GM06990 (cell line): Measurements from ENCODE around the gene IFI35.
"Not testable (repeated sequence)": the region's sequence is repeated elsewhere in the genome, so short reads cannot be mapped to it uniquely, and the experiment has no call there.

Experiments
- DNase-seq: peaks from one replicate; pipeline ENCODE4 v3.0.0-alpha.2; 2011; ENCODE audit not compliant: insufficient read length; ENCODE audit errors: extremely low read depth
- H3K27me3 ChIP-seq: replicated peaks from 2 replicates; pipeline ENCODE4 v1.6.0; 2011; ENCODE audit warnings: low read length; ENCODE audit not compliant: control insufficient read depth, insufficient read depth
- H3K36me3 ChIP-seq: 2 replicates; pipeline ENCODE4 v1.5.1; 2011; ENCODE audit warnings: low read length; ENCODE audit not compliant: control insufficient read depth, insufficient read depth
- H3K4me3 ChIP-seq: replicated peaks from 2 replicates; pipeline ENCODE4 v1.5.1; 2011; ENCODE audit warnings: low read depth, mild to moderate bottlenecking, control low read depth, low read length
- TF ChIP-seq, protein P1 (sequence below): IDR thresholded peaks from 2 replicates; pipeline ENCODE4 v1.5.1; 2011; ENCODE audit warnings: low read length, control low read depth, mild to moderate bottlenecking, inconsistent platforms; ENCODE audit not compliant: insufficient read depth, poor library complexity, severe bottlenecking

IFI35 gene

GRCh38 chr17:42975265-42975664 is 31.3 kb upstream of the IFI35 start:
- TF ChIP-seq, protein P1, sequence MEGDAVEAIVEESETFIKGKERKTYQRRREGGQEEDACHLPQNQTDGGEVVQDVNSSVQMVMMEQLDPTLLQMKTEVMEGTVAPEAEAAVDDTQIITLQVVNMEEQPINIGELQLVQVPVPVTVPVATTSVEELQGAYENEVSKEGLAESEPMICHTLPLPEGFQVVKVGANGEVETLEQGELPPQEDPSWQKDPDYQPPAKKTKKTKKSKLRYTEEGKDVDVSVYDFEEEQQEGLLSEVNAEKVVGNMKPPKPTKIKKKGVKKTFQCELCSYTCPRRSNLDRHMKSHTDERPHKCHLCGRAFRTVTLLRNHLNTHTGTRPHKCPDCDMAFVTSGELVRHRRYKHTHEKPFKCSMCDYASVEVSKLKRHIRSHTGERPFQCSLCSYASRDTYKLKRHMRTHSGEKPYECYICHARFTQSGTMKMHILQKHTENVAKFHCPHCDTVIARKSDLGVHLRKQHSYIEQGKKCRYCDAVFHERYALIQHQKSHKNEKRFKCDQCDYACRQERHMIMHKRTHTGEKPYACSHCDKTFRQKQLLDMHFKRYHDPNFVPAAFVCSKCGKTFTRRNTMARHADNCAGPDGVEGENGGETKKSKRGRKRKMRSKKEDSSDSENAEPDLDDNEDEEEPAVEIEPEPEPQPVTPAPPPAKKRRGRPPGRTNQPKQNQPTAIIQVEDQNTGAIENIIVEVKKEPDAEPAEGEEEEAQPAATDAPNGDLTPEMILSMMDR, result no peak
- no peaks in the 10 kb centered on the region for H3K36me3 ChIP-seq
- H3K4me3 ChIP-seq, result no peak overlapping the region
- no peaks in the 10 kb centered on the region for H3K27me3 ChIP-seq
- no peak for DNase-seq

DNA sequence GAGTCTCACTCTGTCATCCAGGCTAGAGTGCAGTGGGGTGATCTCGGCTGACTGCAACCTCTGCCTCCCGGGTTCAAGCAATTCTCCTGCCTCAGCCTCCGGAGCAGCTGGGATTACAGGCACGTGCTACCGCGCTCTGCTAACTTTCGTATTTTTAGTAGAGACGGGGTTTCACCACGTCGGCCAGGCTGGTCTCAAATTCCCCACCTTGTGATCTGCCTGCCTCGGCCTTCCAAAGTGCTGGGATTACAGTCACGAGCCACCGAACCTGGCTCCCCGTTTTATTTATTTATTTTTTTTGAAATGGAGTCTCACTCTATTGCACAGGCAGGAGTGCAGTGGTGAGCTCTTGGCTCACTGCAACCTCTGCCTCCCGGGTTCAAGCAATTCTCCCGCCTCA is 30.9 kb upstream of the IFI35 start:
- H3K4me3 ChIP-seq, H3K27me3 ChIP-seq, H3K36me3 ChIP-seq, DNase-seq: not testable (repeated sequence)

DNA sequence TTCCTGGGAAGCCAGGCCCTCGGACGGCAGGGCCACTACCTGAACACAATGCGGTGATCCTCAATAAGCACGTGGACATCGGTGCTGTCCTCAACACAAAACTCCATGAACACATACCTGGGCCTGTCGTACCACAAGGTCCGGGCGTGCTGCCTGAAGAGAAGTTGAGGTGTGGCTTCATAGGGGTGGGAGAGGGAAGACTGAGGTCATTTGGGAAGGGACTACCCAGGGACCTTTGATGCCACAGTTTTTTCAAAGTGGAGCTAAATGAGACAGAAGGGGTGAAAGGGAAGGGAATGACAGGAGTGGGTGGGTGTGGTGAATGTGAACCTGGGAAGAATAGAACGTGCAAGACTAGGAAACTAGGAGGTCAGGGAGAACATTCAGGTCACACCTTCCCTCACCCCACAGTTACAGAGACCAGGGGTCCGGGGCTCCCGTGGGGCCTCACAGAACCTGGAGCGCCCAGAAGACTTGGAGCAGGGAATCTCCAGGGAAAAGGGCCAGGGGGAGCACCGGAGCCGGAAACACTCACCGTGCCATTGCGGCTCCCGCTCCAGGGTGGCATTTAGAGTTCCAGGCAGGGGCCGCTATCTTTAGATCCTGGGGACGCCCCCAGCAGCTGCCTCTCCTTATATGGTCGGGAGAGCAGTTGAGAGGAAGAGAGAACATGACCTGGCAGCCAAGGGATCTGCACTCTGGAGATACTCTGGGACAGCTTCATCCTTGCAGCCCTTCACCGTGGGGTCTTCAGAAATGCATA is 26.9 kb upstream of the IFI35 start, which contains the start of gene PTGES3L:
Gene PTGES3L (minus strand): TSS at position 570 of the 763 bp plus-strand sequence. CDS start 27 bp downstream, at position 543.
- DNase-seq, result no peak
- H3K27me3 ChIP-seq, result no peaks in the 10 kb centered on the region
- H3K36me3 ChIP-seq, result no peaks in the 10 kb centered on the region
- TF ChIP-seq, protein P1, result no peak
- peak within 1 kb of the TSS; percentile 94 for H3K4me3 ChIP-seq

DNA sequence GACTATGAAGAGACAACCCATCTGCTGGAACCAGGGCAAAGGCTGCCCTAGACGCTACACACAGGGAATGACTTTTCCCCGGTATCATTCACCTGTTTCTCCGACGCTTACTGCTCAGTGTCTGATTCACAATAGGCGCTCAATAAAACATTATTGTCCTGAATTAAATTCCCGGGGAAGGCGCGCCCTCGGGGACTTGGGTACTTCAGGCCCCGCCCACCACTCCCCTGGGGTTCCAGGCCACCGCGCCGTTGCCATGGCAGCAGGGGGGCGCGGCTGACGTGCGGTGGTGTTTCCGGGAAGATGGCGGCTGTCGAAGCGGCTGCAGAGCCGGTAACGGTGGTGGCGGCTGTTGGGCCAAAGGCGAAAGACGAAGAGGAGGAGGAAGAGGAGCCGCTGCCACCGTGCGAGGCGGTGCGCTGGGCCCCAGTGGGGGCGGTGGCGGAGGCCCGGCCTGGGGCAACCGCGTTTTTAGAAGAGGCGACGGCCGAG is 26.3 kb upstream of the IFI35 start, which contains the start of gene RUNDC1:
Gene RUNDC1 (plus strand): TSS at position 292 of the 492 bp plus-strand sequence. CDS start 12 bp downstream, at position 304.
- TF ChIP-seq, protein P1, result no peak
- DNase-seq, result peak; percentile 91
- Histone ChIP-seq H3K27me3 (no peaks in the 10 kb centered on the region), H3K36me3 (no peaks in the 10 kb centered on the region), H3K4me3 (peak within 1 kb of the TSS; percentile 94)

GRCh38 chr17:42980766-42981397 is 25.7 kb upstream of the IFI35 start:
- peak; percentile 83 for DNase-seq
- TF ChIP-seq, protein P1, result peak; percentile 23

DNA sequence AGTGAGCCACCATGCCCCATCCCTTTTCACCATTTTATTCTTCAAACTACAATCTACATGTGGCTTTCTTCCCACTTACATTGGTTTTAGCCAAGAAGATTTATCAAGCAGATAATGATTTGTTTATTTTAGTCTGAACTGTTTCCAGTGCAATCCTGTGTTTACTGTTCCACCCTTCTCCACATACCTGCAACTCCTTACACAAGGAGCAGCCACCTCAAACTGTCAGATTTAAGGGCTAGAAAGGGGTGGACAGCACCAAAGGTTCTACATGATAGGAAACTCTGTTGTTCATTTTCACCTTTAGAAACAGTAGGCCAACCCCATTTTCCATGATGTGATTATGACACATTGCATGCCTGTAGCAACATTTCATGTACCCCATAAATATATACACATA is 24.3 kb upstream of the IFI35 start:
- DNase-seq, result no peak
- peaks cover 2% of the 10 kb centered on the region for H3K36me3 ChIP-seq
- TF ChIP-seq, protein P1, result no peak
- H3K27me3 ChIP-seq, result no peaks in the 10 kb centered on the region
- H3K4me3 ChIP-seq, result no peak overlapping the region

More at GRCh38 chr17:42980766-42981397, 25.7 kb upstream of the IFI35 start:
- no peaks in the 10 kb centered on the region for H3K36me3 ChIP-seq
- H3K27me3 ChIP-seq, result no peaks in the 10 kb centered on the region
- peak overlapping the region; percentile 94 for H3K4me3 ChIP-seq
